HG03175 (cell line): ENCODE results near the gene ZNF561.
"Not testable (repeated sequence)": the region's sequence is repeated elsewhere in the genome, so short reads cannot be mapped to it uniquely, and the experiment has no call there.

Experiments used
- ATAC-seq: cut with Tn5 transposase; IDR thresholded peaks from one replicate; pipeline ENCODE4 v1.9.1; 2021; ENCODE audit warnings: mild to moderate bottlenecking, moderate library complexity; ENCODE audit not compliant: unreplicated experiment

The ZNF561 gene

DNA sequence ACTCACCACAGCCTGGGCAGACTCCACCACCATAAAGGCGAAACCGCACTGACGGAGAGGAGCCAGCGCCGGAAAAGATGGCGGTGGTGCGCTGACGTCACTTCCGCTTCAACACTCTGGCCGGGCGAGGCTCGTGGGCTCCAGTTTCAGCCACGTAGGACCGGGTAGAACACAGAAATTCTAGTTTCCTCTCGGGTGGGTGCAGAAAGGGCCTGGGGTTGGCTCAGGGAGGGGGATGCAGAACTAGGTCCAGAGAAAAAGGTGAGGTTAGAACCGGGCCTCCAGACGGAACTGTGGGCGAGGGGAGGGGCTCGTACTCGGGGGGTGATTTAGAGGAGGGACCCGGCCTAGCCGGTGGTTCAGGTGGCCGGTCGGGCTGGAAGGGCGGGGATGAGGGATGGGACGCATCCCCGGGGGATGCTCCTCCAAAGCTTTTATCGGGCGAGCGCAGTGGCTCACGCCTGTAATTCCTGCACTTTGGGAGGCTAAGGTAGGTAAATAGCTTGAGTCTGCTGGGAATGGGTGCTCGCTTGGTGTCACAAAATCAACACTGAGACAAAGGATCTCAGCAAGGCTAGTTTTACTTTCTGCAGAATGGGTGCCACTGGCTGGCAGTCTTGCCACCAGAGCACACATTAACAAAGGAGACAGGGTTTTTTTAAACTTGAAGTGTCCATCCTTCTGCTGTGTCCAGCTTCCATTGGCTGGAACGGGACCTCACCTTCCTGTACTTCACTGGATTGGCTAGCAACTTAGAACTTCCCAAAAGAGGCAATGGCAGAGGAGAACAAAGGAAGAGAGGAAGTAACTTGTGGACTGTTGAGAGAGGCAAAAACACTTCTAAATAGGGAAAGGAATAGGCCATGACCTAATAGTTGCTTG lies at the start of gene ZNF561:
TSS of gene ZNF561 (minus strand) at position 77 of the 882 bp plus-strand sequence. CDS start 1,776 bp downstream, outside the sequence.
- ATAC-seq, result peak; percentile 84

DNA sequence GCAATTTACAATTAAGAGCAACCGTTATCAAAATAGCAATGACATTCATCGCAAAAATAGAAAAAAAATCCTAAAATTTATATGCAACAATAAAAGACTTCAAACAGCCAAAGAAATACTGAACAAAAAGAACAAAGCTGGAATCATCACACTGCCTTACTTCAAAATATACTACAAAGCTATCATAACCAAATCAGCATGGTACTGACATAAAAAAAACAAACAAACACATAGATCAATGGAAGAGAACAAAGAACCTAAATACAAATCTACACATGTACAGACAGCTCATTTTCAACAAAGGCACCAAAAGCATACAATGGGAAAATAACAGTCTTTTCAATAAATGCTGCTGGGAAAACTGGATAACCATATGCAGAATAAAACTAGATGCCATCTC lies 47.5 kb upstream of the ZNF561 start:
- ATAC-seq, result no peak

DNA sequence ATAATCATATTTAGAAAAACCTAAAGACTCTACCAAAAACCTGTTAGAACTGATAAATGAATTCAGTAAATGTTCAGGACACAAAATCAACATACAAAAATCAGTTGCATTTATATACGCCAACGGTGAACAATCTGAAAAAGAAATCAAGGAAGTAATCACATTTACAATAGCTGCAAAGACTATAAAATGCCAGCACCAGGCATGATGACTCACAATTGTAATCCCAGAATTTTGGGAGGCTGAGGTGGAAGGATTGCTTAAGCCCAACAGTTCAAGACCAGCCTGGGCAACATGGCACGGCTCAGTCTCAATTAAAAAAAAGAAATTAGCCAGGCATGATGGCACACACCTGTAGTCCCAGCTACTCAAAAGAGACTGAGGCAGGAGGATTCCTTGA lies 46.9 kb upstream of the ZNF561 start:
- ATAC-seq, result no peak

DNA sequence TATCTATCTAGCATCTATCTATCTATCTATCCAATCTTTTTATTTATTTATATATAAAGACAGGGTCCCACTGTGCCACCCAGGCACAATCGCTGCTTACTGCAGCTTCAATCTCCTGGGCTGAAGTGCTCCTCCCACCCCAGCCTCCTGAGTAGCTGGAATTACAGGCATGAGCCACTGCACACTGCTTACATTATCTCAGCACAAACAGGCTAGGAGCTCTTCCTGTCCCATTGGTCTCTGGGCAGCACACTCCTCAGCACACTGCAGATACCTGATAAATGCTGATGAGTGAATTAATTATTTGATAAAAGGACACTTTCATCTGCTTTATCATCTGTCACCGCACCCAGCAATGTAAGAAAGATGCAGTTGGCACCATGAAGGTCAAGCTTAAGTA lies 37.7 kb upstream of the ZNF561 start:
- ATAC-seq, result no peak

DNA sequence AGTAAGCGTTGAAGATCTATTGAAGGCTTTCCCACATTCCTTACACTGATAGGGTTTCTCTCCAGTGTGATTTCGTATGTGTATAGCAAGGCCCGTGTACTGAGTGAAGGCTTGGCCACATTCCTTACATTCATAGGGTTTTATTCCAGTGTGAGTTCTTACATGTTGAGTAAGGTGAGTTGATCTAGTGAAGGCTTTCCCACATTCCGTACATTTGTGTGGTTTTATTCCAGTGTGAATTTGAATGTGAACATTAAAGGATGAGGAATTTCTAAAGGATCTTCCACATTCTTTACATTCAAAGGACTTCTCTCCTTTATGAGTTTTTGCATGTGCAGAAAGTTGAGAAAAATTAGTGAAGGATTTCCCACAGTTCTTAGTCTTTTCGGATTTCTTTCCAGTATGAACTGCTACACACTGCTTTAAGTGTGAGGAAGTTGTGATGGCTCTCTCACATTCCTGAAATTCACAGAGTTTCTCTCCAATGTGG lies 32.1 kb upstream of the ZNF561 start:
- ATAC-seq, result not testable (repeated sequence)

DNA sequence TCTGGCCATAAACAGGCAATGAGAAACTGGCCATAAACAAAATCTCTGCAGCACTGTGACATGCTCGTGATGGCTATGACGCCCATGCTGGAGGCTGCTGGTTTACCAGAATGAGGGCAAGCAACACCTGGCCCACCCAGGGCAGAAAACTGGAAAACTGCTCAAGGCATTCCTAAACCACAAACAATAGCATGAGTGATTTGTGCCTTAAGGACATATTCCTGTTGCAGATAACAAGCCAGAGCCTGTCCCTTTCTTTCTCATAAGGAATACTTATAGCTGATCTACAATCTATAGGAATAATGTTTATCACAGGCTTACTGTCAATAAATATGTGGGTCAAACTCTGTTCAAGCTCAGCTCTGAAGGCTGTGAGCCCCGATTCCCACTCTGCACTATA lies 30.4 kb upstream of the ZNF561 start:
- not testable (repeated sequence) for ATAC-seq

DNA sequence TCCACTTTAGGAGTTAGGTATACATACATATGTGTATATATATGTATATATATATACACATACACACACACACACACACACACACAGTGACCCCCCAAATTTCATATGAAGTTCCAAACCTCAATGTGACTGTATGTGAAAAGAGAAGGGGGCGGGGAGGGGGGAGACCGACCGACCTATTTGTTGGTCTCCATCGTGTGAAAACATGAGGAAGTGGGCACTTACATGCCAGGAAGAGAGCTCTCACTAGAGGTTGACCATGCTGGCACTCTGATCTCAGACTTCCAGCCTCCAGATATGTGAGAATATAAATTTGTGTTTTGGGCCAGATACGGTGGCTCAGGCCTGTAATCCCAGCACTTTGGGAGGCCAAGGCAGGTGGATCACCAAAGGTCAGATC lies 29.3 kb upstream of the ZNF561 start:
- ATAC-seq, result no peak

DNA sequence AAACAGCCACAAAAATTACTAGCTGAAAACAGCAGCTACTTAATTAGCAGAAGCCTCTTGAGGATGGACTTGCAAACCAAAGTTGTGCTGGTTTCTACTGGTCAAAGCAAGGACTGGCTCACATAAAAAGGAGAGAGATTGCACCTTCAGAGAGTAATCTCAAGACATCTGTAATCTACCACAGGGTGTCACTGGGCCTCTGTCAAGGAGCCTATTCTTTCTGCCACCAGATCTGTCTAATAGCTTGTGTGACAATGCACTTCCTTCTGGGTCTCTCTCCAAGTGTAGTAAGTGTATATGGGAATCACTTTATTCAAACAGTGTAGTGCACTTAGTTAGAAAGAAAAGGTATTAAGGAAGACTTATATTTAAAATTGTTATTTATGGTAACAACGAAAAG lies 24.4 kb upstream of the ZNF561 start:
- no peak for ATAC-seq

DNA sequence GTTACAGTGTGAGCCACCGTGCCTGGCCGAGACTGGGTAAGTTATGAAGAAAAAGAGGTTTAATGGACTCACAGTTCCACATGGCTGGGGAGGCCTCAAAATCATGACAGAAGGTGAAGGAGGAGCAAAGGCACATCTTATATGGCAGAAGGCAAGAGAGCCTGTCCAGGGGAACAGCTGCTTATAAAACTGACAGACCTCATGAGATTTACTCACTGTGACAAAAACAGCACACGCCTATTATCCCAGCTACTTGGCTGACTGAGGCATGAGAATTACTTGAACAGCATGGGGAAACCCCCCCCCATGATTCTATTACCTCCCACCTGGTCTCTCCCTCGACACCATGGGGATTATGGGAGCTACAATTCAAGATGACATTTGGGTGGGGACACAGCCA lies 23.4 kb upstream of the ZNF561 start:
- no peak for ATAC-seq

DNA sequence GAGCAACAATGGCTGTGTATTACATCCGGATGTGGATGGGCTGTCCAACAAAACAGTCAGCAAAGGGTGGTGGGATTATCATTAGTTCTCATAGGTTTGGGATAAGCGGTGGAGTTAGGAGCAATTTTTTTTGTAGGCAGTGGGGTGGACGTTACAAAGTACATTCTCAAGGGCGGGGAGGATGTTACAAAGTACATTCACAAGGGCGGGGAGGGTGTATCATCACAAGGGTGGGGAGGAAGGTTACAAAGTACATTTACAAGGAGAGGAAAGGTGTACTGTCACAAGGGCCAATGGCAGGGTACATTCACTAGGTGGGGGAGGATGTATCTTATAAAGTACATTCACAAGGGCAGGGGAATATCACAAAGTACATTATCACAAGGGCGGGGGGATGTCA lies 20.8 kb upstream of the ZNF561 start:
- ATAC-seq, result no peak

DNA sequence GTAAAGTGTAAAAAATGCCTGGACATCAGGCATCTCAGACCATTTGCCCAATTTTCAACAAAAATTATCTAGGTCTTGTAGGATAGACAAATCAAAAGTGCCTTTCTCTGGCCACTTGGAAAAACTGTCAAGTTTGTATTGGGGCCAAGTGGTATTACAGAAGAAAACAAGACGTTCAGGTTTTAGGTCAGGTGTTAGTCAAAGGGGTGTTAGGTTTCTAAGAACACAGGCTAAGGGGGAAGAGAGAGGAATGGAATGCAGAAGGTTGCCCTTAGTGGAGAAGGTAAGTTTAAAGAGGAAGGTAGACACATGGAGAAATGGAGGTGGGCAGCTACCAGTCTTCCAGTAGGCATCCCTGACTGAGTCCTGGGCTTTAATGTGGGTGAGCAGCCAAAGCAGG lies 19.9 kb upstream of the ZNF561 start:
- ATAC-seq, result no peak

DNA sequence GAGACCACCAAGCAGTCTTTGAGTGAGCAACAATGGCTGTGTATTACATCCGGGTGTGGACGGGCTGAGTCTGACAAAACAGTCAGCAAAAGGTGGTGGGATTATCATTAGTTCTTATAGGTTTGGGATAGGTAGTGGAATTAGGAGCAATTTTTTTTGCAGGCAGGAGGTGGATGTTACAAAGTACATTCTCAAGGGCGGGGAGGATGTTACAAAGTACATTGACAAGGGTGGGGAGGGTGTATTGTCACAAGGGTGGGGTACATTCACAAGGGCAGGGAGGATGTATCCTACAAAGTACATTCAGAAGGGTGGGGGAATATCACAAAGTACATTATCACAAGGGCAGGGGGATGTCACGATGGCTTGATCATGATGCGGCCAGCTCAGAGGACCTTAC lies 15.0 kb upstream of the ZNF561 start:
- no peak for ATAC-seq

DNA sequence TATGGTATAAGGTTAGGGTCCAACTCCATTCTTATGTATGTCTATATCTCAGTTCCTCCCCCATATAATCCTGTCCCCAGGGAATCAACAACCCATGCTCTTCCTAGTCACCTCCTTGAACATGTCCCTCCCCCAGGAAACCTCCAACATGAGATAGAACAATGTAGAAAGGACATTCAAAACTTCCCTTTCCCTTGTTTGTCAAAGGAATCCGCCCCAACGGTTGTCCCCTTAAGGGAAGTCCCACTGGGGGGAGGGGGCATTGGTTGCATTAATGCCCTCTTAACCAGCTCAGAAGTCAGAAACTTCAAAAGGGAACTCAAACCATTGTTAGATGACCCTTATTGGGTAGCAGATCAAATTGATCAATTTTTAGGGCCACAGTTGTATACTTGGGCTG lies 6.8 kb upstream of the ZNF561 start:
- ATAC-seq, result no peak

DNA sequence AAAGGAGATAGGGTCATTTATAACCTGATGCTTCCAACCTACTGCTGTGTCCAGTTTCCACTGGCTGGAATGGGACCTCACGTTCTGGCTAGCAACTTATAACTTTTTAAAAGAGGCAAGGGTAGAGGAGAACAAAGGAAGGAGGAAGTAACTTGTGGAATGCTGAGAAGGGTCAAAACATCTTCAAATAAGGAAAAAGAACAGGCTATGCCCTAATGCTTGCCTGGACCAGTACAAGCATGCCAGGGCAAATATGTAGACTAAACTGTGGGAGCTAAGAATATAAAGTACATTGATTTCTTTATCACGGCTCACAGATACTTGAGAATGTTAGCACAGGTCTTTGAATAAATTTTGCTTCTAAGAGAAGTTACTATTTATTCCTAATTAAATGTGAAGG lies 1.5 kb upstream of the ZNF561 start:
- ATAC-seq, result no peak

DNA sequence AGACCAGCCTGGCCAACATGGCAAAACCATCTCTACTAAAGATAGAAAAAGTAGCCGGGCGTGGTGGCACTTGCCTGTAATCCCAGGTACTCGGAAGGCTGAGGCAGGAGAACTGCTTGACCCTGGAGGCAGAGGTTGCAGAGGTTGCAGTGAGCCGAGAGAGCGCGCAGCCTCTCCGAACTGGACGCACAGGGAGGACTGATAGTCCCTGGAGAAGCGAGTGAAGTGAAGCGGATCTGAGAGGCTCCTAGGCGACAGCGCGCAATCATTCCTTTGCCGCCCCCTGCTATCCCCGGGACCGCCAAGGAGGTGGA lies 233 bp downstream of the ZNF561 start:
- peak; percentile 38 for ATAC-seq

DNA sequence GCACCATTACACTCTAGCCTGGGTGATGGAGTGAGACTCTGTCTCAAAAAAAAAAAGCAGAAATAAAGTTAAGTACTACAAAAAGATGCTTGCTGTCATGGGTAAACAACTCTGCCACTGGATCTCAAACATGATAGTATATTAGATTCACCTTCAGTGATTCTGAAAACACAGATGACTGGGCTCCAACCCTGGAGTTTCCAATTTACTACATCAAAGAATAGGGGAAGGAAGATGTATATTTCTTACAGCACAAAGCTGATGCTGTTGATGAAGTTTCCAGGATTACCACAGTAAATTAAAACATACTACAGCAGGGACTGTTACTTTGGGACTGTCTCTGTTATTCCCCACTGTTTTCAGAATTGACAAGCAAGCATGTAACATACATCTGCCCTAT lies 5.2 kb downstream of the ZNF561 start:
- no peak for ATAC-seq

DNA sequence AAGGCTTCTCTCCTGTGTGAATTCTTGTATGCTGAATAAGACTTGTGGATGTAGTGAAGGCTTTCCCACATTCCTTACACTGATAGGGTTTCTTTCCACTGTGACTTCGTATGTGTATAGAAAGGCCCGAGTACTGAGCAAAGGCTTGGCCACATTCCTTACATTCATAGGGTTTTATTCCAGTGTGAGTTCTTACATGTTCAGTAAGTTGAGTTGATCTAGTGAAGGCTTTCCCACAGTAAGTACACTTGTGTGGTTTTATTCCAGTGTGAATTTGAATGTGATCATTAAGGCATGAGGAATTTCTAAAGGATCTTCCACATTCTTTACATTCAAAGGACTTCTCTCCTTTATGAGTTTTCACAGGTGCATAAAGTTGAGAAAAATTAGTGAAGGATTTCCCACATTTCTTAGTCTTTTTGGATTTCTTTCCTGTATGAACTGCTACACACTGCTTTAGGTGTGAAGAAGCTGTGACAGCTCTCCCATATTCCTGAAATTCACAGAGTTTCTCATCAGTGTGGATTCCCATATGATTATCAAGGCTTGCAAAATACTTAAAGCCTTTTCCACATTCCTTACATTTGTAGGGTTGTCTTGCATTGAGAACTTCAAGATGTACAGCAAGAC lies 10.4 kb downstream of the ZNF561 start:
- ATAC-seq, result no peak

DNA sequence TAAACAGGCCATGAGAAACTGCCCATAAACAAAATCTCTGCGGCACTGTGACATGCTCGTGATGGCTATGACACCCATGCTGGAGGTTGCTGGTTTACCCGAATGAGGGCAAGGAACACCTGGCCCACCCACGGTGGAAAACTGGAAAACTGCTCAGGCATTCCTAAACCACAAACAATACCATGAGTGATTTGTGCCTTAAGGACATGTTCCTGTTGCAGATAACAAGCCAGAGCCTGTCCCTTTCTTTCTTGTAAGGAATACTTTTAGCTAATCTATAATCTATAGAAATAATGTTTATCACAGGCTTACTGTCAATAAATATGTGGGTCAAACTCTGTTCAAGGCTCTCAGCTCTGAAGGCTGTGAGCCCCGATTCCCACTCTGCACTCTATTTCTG lies 12.1 kb downstream of the ZNF561 start:
- no peak for ATAC-seq

DNA sequence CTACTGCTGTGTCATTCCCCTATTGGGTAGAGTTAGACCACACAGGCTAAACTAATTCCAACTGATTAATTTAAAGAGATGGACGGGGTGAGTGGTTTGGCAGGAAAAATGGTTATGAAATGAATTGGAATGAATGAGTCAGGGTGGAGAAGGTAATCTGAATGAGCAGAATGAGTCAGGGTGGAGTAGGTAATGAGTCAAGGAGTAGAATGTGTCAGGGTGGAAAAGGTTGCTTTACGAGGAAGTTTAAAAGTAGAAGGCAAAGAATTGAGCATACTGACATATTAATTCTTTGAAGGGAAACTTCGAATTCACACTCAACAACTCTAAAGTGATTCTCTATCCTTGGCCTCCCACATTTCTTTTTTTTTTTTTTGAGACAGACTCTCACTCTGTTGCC lies 24.0 kb downstream of the ZNF561 start:
- no peak for ATAC-seq

DNA sequence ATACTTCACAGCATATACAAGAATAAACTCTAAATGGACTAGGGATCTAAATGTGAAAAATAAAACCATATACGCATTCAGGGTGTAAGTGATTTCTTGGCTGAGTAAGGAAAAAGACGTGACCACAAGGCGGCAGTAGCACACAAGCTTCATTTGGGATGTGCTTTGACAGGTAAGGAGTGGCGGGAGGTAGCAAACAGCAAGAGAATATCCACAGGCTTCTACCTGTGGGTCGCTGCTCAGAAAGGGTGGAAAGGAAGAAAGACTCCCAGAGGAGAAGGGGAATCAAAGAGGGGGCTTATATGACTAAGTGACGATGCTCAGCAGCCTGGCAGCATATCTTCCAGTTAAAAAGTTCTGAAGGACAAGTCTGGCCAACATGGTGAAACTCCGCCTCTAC lies 34.3 kb downstream of the ZNF561 start:
- ATAC-seq, result no peak

DNA sequence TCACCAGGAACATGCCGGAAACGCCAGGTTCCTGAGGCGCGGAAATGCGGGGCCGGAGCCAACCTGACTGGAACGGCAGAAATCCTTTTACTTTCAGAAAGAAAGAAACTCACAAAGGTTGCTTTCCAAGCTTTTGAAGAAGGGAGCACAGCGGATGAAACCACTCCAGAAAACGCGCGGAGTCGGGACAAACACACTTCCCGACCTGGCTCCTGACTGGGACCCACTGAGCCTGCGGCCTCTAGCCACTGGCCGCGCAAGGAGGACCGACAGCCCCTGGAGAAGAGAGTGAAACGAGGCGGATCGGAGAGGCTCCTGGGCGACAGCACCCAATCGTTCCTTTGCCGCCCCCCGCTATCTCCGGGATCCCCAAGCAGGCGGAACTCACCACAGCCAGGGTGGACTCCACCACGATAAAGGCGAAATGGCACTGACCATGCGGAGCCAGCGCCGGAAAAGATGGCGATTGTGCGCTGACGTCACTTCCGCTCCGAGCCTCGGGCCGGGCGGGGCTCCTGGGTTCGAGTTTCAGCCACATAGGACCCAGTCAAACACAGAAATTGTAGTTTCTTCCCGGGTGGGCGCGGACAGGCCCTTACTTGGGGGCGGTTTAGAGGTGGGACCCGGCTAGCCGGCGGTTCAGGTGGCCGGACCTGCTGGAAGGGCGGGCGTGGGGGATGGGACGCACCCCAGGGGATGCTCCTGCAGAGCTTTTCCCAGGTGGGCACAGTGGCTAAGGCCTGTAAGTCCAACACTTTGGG lies 36.8 kb downstream of the ZNF561 start, which contains the start of gene ZNF121:
TSS of gene ZNF121 (minus strand) at position 432 of the 761 bp plus-strand sequence. CDS start 16,407 bp downstream, outside the sequence.
- ATAC-seq, result peak; percentile 89
